Activated gamma-delta T cell treated with Interleukin-2 at 50 U/mL for 16 hours (primary cell): Measurements from ENCODE around the gene CAMKK2.
"Not testable (repeated sequence)": the region's sequence is repeated elsewhere in the genome, so short reads cannot be mapped to it uniquely, and the experiment has no call there.

Experiments used
- DNase-seq: peaks from one replicate; pipeline ENCODE4 v3.0.0-alpha.2; 2020

The CAMKK2 gene

DNA sequence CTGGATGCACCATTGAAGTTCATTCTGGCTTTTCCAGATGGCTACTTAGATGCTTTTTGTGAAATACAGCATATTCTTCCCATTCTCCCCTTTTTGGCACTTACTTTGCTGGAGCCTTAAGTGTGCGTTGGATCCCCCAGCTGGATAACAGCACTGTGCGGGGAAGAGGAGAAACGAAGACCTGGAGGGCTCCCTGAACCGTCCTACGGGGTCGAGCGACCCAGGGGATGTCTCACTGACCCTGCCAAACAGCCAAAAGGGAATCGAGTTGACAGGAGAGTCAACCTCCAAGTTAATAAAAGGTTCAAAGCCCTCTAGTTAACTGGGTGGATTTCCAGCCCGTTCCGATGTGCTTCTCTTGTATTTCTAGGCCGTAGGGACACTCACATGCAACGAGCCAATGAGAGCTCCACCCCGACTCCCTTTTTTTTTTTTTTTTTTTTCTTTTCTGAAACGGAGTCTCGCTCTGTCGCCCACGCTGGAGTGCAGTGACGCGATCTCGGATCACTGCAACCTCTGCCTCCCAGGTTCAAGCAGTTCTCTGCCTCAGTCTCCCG lies 1.0 kb upstream of the CAMKK2 start:
- DNase-seq: no peak

DNA sequence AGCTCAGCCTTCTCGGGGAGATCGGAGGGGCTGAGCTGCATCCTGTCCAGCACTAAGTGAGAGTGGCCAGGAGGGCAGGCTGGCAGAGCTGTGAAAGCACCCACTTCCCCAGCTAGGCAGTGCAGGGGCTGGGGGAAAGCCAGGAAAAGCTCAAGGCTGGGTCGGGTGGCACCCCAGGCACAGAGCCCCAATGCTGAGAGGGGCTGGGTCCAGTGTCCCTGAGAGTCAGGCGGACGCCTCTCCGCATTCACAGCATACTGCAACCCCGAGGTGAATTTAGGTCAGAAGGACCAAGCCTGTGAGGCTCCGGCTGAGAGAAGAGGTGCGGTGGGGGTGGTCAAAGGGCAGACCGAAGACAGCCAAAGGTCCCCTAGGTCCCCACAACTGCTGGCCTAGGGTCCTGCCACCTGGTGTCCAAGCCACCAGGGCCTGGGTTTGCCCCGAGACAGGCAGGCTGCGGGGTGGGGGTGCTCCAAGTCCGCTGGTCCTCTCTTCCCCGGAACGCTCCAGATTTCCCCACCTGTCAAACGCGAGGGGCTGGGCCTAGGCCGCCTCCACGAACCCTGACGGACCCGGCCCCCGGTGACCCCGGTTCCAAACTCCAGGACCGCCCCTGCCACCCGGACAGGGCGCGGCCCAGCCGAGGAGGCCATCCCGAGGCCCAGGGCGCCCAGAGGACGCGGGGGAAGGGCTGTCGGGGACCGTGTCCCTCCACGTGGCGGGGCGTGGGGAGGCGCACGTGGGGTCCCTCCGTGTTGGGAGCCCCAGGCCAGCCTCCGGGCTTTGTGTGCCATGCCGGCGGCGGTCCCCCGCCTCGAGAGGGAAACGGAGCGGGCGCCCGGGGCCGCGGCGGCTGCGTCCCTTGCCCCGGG lies 527 bp downstream of the CAMKK2 start:
- peak; percentile 11 for DNase-seq

DNA sequence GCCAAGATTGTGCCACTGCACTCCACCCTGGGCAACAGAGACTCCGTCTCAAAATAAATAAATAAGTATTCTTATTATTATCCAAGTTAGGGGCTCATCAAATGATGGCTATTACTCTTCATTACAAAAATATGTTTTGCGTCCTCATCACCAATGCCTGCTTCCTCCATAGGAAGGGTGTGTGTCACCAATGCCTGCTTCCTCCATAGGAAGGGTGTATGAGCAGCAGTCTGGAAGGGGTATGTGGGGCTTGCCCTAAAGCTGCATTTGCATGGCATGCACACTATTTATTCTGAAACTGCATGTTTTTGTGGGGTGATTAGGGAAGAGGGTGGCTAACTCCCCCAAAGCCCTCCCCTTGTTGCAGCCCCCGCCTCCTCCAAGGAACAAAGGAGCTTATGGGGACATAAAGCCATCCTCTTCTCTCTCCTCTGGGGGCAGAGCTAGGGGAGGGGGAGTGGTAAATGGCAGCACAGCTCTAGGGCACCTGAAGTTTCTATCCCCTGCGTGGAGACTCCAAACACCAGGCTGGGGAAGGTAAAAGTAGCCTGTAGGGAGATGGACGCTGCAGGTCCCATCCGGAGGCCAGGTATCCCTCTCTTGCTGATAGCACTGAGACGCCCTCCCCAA lies 1.3 kb downstream of the CAMKK2 start:
- no peak for DNase-seq

DNA sequence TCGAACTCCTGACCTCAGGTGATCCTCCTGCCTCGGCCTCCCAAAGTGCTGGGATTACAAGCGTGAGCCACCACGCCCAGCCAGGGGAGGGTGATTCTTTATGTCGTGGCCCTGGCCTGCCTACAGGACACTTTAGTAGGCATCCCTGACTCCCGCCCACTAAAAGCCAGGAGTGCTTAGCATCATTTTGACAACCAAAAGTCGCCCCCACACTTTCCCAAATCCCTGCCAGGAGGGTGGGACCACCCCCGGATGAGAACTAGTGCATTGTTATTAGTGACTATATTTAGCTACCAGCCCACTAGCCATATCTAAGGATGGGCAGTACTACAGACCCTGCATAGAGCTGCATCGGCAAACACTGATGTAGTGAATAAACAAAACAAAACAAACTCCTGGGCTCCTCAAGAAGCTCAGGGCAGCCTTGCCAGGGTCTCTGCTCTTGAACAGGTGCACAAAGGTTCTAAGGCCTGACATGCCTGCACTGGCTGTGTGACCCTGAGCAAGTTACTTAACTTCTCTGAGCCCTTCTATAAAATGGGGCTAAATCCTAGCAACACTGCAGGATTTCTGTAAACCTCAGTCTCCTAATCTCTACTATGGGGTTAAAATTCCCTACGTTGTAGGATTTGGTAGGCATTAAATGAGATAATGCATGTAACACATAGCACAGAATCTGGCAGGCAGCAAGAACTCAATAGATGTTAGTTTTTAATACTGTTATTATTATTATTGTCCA lies 2.2 kb downstream of the CAMKK2 start:
- DNase-seq: no peak

DNA sequence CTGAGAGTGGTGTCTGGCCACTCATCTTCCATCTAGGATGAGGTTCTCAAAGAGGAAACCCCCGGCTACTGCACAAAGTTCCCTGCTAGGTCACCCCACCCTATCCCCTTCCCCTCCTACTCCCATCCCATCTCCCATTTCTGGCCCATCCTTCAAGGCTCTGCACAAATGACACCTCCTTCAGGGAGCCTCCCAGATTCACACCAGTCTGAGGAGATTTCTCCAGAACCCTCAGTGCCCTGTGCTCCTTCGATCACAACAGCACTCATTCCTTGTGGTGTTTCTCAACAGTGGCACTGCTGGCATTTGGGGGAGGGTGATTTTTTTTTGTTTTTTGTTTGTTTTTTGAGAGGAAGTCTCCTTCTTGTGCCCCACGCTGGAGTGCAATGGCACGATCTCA lies 2.9 kb downstream of the CAMKK2 start:
- DNase-seq: no peak

DNA sequence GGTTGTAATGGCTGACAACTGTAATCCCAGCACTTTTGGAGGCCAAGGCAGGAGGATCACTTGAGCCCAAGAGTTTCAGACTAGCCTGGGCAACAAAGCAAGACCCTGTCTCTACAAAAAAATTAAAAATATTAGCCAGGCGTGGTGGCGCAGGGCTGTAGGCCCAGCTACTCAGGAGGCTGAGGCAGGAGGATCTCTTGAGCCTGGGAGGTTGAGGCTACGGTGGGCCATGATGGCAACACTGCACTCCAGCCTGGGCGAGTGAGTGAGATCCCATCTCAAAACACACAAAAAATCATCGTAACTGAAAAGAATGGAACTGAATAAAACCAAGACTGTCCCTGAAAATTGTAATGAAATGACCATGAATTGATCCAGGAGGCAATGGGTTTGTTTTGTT lies 6.1 kb downstream of the CAMKK2 start:
- no peak for DNase-seq

DNA sequence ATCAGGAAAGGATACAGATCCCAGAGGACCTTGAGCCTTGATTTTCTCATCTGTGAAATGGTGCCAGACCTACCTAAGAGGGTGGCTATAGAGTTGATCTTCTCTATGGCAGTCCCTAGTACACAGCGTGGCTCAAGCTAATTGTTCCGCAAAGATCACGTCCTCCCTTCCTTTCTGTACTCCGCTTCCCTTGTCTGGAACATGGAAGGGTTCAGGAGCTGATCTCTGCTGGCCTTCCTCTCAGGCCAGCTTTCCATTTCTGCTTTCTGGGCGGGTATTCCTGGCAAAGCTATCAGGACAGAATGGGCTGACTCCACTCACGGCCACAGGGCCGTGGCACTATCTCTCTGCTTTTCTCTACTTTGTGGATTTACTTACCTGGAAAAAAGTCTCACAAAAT lies 6.5 kb downstream of the CAMKK2 start:
- no peak for DNase-seq

DNA sequence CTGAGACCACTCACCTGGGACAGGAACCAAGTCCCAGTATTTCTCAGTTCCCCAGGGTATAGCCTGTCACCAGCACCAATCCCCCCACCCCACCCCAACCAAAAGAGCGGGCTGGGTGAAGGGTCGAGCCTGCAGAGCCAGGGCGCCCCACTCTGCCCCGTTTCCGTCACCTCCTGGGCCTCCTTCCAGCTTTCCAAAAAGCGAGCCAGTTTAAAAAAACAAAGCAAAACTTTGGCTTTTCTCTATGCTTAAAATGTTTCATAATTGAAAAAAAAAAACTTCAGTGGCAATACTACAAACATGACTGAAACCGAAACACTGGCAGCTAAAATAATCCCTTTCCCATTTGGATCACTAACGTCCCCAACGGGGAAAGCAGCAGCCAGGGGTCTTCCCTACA lies 7.5 kb downstream of the CAMKK2 start:
- no peak for DNase-seq

DNA sequence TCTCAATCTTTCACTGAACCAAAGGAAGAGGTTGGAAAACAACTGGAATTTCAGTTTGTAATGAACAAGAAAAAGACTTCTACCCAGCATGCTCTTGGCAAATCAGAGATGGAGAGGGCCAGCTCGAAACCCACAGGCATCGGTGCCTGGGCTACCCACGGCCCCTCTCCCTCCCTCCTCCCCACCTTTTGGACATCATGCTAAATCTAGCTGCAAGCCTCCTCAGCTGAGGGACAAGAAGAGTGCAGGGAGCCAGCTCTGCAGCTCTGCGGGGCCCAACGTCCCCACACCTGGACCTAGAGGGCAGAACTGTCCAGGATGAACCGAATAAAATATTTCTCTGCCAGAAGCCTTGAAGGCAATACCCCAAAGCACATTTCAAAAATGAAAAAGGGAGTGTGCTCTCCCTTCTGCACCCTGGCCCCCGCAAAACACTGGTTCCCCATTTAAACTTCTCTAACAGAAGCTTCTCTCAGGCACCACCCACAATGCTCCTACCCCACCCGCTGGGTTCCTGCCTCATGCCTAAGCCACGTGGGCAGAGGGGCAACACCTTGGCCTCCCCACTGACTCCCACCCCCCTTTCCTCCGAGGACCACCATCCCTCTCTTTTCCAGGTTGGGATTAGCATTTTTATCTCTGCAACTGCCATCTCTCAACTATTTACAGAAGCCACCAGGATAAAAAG lies 8.2 kb downstream of the CAMKK2 start:
- DNase-seq: no peak

DNA sequence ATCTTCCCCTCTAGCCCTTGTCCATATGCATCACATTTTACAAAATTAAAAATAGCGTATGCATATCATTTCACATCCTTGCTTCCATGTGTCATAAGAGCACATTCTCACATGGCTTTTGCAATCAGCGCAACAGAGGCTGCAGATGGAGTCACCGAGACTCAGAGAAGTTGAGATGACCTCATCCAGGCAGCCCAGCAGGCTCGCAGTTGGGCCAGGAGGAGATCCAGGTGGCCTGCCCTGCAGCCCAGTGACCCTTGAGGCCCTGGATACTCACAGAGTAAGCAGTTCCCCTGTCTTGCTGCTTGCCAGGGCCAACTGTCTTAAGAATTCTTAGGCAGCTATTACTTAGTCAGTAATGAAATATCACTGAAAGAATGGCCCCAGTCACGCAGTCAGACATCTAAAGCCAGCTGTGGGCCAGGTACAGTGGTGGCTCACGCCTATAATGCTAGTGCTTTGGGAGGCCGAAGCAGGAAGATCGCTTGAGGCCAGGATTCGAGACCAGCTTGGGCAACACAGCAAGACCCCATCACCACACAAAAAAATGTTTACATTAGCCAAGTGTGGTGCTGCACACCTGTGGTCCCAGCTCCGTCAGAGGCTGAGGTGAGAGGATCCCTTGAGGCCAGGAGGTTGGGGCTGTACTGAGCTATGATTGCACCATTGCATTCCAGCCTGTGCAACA lies 9.1 kb downstream of the CAMKK2 start:
- no peak for DNase-seq

DNA sequence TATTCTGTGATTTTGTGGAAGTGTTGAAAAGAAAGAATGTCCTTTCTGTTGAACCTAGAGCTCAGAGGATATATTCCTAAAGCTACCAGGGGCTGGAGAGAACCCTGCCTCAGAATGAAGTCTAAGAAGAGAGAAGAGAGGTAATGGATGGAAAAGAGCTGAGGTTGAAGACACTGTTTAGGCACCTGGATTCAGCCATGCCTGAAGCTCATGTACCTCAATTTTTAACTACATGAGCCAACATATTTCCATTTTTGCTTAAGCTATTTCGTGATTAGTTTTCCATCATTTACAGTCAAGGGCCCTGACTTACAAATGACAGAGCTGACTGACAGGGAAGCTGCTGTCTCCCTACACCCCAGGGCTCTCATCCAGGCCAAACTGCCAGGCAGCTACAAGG lies 10.7 kb downstream of the CAMKK2 start:
- DNase-seq: no peak

DNA sequence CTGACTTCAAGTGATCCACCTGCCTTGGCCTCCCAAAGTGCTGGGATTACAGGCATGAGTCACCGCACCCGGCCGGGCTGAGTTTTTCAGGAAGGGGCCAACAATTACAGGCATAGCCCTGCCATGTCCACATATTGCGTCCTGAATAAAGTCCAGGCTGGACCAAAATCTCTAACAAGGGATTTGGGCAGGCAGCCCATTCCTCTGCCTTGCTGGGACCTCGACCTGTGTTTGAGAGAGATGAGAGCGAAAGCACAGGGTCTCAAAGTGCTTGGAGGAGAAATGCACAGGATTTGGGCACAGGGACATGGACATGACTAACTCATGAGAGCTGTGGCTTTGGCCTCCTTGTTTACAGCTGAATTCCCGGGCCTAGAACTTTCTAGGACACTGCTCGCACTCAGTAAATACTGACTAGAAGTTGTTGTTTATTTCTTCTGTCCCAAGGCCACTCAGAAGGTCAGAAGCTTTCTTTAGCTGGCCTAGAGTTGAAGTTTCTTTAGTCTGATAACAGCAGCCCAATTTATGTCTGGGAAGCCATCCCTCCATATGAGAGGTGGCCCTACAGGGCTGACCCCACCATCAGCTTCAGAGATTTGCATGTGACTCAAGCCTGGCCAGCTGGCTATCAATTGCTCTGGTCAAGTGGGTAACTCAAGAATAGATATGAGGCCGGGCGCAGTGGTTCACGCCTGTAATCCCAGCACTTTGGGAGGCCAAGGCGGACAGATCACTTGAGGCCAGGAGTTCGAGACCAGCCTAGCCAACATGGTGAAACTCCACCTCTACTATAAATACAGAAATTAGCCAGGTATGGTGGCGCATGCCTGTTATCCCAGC lies 11.7 kb downstream of the CAMKK2 start:
- no peak for DNase-seq

DNA sequence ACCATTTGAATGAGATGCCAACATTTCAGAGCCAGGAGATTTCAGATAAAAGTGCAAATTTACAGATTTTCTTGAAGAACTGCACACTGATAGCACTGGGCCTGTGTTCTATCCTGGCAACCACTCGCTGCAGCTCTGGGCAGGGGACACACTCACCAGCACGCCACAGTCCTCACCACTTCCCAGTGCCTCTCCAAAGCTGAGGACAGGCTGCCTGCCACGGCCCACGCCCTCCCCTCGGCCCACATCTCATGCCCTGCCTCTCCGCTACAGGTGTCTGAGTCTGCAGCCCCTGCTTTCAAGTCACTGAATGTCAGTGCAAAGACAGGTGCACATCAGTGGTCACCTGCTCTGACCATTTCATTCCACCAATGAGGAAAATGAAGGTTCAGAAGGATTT lies 12.7 kb downstream of the CAMKK2 start:
- DNase-seq: no peak

DNA sequence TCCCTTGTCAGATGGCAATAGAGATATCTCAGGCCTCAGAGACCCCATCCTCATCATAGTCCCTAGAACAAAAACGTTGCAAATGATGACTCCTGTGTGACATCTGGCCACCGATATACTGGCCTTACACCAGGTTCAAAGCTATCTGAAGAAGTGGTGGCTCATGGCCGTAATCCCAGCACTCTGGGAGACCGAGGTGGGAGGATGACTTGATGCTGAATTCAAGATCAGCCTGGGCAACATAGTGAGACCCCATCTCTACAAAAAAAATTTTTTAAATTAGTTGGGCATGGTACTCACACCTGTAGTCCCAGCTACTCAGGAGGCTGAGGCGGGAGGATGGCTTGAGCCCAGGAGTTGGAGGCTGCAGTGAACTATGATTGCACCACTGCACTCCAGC lies 13.1 kb downstream of the CAMKK2 start:
- no peak for DNase-seq

DNA sequence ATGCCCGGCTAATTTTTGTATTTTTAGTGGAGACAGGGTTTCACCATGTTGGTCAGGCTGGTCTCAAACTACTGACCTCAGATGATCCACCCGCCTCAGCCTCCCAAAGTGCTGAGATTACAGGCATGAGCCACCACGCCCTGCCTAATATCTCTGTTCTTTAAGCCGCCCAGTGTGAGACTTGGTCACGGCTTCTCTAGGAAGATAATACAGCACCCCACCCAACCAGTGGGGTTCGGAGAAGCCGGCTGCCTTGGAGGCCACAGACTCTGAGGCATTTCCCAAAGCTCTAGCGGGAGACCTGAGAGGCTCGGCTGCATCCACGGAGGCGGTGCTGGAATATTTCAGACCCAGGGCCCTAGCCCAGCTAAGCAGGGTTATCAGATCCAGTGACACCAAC lies 13.6 kb downstream of the CAMKK2 start:
- DNase-seq: not testable (repeated sequence)

DNA sequence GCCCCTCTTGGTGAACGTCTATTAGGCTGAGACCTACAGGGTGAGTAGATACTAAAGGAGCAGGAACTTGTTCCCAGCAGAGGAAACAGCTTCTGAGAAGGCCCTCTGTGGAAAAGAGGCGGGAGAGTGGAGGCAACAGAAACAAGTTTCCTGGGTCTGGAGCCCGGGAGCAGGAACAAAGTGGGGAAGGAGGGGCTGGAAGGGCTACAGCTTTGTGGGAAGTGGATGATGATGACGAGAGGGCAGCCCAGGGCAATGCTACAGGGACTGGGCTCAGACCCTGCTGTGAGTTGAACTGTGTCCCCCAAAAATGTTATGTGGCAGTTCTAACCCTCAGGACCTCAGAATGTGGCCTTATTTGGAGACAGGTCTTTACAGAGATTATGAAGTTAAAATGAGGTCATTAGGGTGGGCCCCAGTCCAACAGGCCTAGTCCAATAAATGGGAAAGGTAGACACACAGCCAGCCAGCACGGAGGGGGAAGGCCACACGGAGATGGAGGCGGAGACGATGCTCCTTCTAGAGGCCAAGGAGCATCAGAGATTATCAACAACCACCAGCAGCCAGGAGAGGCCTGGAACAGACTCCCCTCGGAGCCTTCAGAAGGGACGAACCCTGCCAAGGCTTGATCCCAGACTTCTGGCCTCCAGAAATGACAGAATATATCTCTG lies 14.3 kb downstream of the CAMKK2 start:
- DNase-seq: no peak

DNA sequence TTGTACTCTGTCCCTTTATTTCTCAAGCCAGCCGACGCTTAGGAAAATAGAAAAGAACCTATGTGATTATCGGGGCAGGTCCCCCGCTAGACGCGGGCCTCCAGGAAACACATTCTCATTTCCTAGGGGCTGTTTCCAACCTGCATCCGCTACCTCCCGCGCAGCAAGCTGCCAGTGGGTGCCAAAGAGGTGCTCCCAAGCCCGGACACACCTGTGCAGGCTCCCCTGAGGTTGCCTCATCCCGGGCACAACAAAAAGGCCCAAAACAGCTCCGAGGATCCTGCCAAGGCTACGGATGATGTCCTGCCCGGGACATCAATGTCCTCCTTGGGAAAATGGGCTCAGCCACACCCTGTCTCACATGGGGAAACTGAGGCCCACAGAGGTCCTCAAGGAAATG lies 15.4 kb downstream of the CAMKK2 start:
- DNase-seq: not testable (repeated sequence)

DNA sequence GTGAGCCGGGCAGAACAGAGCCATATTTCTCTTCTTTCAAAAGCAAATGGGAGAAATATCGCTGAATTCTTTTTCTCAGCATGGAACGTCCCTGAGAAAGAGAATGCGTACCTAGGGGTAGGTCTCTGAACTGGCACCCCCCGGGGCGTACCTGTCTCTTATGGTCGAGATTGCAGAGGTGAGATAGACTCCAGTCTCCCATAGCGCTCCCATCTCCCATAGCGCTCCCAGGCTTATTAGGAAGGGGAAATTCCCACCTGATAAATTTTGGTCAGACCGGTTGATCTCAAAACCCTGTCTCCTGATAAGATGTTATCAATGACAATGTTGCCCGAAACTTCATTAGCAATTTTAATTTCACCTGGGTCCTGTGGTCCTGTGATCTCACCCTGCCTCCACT lies 16.0 kb downstream of the CAMKK2 start:
- not testable (repeated sequence) for DNase-seq

DNA sequence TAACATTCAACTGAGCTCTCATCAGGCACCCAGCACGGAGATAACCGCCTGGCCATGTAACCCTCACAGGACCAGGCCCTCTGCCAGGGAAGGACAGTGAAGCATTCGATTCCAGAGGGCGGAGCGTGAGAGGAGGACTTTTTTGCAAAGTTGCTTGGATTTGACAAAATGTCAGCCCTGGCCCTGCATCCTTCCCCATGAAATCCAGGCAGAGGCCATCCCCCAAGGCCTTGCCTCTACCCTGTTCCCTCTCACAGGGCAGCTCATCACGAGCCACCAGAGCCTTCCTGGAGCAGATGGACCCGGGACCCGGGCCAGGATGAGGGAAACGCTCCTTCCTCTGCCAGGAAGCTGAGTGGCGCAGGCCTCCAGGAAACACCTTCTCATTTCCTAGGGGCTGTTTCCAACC lies 17.0 kb downstream of the CAMKK2 start:
- DNase-seq: no peak

DNA sequence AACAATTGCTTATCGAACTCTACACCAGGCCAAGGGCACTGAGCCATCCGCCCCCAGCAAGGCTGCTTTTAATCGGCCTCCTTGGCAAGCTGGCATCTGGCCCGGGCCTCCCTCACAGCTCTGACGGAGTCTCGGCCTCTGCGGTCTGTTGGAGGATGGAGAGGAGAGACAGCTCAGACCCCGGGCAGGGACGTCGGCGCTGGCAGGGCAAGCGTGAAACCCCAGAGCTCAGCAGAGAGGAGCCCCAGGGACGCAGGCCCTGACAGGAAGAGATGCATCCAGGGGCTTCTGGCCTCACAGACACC lies 17.5 kb downstream of the CAMKK2 start:
- no peak for DNase-seq
